ENCODE measurements around the gene PHC3.
A peak's percentile ranks its signal among the peaks of the same experiment; 100 is the strongest.

The PHC3 gene

DNA sequence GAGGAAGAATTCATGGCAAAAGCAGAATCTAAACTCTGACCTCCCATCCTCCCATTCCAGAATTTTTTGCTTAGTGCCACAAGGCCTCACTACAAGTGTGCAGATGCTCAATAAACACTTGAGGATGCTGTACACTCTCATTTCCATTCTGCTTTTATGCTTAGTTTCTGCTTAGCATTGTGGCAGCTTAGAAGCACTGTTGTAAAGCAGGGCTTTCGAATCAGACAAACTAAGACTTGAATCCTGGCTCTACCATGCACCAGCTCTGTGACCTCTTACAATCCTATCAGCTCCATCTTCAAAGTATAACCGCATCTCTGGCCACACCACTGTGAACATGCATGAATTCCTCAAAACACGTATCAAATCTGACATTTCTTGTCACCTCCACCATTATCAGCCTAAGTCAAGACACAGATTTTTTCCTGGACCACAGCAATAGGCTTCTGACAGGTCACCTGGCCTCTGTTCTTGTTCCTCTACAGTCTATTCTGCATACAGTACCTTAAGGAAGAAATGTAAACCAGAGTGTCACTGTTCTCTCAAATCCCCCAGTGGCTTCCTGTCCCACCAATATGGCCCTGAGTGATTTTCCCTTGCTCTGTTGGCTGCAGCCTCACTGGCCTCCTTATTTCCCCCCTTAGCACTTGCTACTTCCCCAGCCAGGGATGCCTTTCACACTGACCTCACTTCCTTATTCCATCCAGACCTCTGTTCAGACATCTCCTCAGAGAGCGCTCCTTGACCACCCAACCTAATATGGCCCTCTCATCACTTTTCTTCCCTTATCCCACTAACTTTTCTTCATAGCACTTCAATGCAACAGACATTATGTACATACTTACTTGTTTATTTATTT lies 8.1 kb upstream of the PHC3 start:
- DNase-seq (ENCODE audit: low read depth in 2 of 2), result no peak

DNA sequence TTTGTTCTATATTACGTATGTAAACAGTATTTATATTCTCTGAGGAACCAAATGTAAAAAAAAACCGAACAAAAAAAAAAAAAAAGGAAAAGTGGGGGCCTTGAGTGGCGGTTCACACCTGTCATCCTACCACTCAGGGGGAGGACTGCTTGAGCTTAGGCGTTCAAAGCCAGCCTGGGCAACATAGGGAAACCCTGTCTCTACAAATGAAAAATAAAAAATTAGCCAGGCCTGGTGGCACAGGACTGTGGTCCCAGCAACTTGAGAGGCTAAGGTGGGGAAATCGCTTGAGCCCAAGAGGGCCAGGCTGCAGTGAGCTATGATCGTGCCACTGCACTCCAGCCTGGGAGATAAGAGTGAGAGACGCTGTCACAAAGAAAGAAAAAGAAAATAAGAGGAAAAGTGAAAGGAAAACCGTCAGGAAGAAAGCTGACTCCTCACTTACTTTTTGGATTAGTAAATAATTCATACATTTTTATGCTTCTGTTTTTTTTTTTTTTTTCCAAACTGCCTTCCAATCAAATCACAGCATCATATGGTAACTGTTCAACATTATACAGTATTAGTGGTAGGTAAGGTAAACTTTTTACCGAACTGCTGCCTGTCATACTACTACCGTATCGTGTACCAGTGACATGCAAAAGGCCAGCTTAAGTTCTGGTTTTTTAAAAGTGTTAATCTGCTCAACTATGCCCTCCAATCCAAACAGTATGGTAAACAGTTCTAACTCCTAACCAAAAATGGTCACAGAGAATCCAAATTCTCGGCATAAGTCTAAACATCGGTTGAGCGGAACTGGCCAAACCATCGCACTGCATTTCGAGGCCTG lies 1.2 kb downstream of the PHC3 start:
- DNase-seq (ENCODE audit: low read depth in 2 of 2), result no peak

DNA sequence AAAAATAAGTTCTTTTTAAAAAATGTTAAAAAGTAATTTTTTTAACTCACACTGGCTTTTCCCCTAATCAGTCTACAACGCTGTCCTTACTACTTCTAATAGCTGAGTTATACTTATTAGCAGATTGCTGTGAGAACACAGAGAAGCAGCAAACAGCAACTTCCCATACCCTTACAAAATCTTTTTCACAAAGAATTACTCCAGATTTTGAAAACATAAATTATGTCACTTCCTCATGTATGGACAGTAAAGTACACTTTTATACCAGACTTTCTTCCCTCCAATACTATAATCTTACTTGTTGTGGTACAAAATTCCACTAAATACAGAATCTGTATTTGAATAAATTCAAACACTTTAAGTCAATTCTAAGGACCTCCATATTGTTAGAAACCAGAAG lies 2.1 kb downstream of the PHC3 start:
- DNase-seq (ENCODE audit: low read depth in 2 of 2), result no peak

DNA sequence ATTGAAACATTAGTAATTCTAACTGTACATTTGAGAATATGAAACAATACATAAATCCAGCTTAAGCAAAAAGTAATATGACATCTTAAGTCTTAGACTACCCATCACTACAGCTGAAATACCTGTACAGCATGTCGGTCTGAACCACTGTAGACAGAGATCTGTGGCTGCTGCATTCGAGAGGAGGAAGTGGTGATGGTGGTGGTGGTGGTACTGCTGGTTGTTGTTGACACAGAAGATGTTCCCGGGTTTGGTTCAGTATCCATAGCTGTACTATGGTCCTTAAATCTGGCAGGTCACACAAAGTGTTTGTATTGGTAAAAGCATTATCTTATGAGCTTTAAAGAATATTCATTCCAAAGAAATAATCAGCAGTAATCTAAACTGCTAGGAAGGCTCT lies 2.9 kb downstream of the PHC3 start:
- peak; percentile 14 to 30 for DNase-seq (ENCODE audit: low read depth in 2 of 2)

DNA sequence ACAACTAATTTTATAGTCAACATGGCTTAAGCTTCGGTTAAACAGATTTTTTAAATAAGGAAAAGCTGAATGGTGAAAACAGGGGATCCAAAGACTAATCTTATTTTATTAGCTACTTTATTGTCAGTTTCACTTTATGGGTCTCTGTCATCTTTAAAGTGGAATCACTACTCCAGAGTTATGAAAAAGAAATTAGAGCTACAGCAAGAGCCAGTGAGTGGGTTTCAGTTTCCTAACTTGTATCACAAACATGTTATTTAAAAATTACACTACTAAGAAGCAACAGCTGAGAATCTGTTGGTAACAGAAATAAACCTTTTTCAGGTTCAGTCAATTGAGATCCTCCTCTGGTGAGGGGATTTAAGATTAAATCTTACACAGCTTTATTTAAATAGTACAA lies 10.0 kb downstream of the PHC3 start:
- no peak for DNase-seq (ENCODE audit: low read depth in 2 of 2)

DNA sequence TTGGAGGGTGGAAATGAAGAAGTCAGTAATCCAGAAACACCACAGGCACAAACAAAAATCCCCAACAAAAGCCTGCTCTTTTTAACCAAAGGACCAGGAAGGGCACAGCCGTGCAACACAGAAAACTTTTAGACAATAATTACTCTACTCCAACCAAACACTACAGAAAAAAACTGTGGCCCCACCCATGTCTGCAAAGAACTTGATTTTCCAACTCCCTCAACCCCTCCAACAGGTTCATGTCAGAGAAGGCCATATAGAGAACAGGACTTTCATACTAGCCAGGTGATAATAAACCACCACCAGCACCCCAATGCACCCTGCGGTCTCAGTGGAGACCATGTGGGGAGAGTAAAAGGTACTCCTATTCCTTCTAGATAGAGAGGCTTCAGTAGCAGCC lies 16.8 kb downstream of the PHC3 start:
- DNase-seq (ENCODE audit: low read depth in 2 of 2), result no peak

DNA sequence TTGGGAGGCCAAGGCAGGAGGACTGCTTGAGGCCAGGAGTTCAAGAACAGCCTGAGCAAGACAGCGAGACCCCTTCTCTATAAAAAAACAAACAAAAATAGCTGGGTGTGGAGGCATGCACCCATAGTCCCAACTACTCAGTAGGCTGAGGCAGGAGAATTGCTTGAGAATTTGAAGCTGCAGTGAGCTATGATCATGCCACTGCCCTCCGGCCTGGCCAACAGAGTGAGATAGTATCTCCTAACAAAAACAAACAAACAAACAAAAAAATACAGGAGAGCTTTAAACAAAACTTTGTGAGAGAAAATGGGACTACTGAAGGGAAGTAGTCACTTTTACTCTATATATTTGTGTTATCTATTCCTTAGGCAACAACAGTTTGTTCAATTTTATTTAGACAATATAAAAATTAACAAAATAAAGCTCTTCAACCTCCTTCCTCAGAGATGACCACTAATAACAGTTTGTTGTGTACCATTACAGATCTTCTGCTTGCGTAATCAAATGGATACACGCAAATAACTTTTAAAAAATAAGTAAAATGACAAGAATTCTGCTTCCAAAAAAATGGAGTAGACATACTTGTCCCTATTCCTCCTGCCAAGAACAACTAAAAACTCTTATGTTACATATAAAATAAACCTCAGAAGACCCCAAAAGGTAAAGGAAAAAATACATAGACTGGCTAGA lies 17.4 kb downstream of the PHC3 start:
- no peak for DNase-seq (ENCODE audit: low read depth in 2 of 2)

DNA sequence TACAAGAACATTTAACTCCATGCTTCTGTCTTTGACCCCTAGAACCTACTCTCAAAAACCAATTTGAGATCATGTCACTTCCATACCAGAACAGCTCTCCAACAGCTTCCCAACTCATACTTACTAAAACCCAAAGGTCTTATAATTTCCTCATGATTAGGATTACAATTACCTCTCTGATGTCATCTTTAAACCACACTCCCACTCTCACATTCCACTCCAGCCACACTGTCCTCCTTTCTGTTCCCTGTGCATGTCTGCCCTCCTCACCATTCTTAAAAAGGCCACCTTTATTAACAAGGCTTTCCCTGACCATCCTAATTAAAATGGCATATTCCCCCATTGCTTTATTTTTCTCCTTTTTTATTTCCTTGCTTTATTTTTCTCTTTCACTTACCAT lies 18.9 kb downstream of the PHC3 start:
- DNase-seq (ENCODE audit: low read depth in 2 of 2), result no peak

DNA sequence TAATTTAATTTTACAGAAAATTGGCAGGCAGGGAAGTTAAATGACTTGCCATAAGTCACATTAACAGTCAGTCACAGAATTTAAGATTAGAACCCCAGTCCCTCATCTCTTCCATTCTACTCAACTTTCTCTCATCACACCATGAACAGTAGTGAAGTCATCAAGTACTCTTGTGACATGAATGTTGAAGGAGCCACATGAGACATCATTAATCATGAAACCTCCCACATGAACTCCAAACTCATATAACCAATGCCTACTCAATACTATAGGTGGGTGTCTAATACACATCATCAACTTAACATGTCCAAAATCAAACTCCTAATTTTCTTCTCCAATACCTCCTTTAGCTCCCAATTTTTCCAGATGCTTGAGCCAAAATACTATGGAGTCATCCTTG lies 19.5 kb downstream of the PHC3 start:
- no peak for DNase-seq (ENCODE audit: low read depth in 2 of 2)

DNA sequence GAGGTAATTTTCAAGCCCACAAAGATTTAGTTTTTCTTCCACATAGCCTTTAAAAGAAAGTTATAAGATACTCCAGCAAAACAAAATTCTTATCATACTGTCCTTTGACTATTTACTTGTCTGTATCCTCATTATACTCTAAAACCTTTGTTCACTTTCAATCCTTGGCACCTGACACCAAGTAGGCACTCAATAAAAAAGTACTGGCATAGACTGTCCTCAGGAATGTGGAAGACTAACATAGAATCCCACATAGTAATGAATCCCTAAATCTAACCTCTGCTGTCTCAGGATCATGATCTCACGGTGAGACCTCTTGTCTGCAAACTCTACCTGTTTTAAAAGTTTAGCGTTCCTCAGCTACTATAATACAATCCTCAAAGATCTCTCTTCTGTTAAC lies 21.6 kb downstream of the PHC3 start:
- DNase-seq (ENCODE audit: low read depth in 2 of 2), result no peak

DNA sequence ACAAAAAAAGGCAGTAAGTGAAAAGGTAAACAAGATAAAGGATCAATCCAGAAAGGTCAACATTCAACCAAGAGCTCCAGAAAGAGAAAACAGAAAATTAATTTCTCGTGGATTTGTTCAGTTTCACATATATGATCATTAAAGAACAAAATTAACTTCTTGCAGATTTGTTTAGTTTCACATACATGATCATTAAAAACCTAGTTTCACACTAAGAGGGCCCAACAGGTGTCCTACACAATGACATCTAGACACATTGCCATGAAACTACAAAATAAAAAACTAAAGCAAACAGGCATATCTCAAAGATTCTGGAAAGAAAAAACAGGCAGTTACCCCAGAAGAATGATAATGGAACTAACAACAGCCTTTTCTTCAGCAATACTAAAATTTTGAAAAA lies 22.1 kb downstream of the PHC3 start:
- no peak for DNase-seq (ENCODE audit: low read depth in 2 of 2)

DNA sequence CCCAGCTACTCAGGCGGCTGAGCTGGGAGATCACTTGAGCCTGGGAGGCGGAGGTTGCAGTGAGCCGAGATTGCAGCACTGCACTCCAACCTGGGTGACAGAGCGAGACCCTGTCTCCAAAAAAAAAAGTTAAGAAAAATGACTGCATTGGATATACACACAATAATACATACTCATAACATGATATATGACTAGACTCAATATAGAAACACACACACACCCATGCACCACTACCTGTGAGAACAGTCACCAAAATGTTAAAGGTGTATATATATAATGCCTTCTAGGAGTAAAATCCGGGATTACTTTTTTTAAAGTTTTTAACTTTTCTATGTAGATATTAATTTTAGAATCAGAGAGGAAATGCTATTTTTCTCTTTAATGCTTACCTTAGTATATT lies 25.9 kb downstream of the PHC3 start:
- no peak for DNase-seq (ENCODE audit: low read depth in 2 of 2)

DNA sequence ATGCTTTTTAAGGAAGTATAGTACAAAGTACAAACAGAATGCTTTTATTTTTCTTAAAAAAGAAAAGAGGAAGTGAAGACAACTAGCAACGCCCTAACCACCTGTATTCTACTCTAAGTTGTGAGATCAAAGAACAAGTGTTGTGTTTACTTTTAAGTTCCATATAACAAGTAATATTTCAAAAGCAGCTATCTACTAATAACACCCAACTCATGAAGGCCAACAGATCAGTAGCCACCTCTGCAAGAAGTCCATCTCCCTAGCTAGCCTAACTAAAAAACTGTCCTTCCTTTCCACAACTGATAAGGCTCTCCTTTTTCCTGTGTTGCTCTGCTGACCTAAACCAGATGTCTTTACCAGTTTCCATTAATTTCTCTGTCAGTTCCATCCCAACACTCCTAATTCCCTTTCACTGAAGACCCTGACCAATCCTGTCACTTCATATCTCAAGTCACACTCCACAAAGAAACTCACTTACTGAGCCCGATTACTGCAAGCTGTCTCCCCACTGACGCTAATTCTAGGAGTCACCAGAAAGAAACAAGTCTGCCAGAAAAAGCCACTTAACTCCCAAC lies 26.9 kb downstream of the PHC3 start:
- DNase-seq (ENCODE audit: low read depth in 2 of 2), result no peak

DNA sequence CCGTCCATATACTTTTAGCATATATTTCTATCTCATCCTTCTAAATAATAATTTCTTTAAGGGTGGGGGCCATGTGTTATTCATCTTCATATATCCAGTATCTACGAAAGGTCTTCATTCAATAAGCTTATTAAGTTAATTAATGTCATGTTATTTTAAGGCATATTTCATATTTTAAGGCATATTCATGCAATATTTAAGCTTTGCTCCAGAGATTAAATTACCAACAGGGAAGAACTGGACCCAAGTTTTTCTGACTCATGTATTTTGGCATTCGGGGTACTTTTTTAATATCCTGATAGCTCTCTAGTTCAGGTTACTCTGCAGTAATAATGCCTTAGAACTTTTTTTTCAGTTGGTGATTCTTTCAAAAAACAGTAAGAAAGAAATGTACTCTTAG lies 27.4 kb downstream of the PHC3 start:
- no peak for DNase-seq (ENCODE audit: low read depth in 2 of 2)

DNA sequence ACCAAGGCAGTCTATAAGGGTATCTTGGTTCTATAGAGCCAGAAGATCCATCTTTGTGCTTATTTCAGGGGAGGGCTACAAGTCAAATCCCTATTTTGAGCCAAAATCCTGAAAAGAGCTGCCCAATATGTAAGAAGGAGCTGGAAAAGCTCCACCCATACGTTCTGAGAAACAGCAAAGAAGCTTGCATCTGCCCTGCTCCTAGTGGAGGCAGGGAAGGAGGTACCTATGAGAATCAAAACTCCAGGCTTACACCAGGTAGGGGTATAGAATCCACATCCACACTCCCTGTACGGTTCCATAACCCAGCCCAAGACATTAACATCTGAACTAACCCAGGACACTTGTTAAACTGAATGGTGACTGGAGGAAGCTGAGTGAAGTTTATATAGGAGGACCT lies 30.0 kb downstream of the PHC3 start:
- no peak for DNase-seq (ENCODE audit: low read depth in 2 of 2)

DNA sequence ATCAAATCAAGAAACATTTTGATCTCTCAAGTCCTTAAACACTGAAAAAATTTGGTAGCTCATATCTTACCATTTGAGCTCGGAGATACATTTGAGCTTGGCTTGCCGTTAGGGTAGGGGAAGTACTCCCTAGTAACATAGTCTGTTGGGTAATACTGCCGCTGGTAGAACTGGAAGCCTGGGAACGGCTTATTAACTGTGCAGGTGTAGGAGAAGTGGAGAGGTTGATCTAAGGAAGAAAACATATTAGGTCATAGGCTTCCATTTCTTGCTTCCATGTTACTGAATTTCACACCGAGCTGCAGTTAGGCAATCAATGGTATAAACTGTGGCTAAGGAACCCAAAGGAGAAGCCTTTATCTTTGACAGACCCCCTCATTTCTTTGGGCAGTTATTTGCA lies 32.5 kb downstream of the PHC3 start:
- no peak for DNase-seq (ENCODE audit: low read depth in 2 of 2)

DNA sequence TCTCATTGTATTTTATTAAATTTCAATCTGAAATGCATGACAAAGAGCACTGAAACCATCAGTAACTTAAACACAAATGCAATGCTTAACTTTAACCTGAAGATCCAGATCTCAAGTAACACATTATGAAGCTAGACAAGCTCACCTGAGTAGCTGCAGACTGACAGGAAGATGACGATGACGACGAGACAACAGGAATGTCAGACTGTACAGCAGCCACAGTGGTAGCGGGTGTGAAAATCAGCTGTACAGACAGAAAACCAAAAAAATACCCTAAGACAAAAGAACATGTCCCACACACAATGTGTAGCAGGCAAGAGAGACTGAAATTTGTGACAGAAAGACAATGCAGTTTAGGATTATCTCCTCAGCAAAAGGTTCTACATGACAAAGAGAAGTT lies 36.3 kb downstream of the PHC3 start:
- DNase-seq (ENCODE audit: low read depth in 2 of 2), result no peak

DNA sequence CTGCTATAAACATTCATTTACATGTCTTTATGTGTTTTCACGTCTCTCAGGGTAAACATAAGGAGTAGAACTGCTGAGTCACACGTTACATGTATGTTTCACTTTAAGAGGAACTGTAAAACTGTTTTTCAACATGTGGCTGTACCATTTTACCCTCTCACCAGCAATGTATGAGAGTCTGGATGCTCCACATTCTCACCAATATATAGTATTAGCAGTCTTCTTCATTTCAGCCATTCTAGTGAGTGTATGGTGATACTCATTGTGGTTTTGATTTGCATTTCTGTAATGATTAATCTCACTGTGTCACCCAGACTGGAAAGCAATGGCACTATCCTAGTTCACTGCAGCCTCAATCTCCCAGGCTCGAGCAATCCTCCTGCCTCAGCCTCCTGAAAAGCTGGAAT lies 37.1 kb downstream of the PHC3 start:
- no peak for DNase-seq (ENCODE audit: low read depth in 2 of 2)

DNA sequence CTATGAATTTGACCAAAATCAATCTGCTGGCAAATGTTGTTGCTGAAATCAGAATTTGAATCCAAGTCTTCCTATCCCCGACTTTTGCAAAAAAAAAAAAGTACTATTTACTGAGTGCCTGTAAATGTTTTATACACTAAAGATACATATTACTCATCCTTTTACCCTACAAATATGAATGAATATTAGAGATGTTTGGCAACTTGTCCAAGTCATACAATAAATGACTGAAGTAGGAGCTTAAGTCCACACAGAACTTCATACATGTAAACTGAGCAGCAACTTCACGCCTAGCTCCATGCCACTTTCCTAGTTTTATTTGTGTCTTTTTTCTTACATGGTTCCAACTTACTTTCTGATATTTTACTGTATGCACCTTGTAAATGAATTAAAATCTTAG lies 39.2 kb downstream of the PHC3 start:
- no peak for DNase-seq (ENCODE audit: low read depth in 2 of 2)

DNA sequence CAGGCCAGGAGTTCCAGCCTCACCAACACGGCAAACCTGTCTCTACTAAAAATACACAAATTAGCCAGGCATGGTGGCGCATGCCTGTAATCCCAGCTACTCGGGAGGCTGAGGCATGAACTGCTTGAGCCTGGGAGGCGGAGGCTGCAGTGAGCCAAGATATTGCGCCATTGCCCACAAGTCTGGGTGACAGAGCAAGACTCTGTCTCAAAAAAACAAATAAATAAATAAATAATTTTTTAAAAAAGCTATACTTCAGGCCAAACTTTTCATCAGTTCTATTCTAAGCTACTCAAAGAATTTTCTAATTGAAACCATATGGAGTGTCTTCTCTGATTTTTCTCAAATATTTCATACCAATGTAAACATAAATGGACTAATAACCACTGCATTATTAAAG lies 43.5 kb downstream of the PHC3 start:
- no peak for DNase-seq (ENCODE audit: low read depth in 2 of 2)

DNA sequence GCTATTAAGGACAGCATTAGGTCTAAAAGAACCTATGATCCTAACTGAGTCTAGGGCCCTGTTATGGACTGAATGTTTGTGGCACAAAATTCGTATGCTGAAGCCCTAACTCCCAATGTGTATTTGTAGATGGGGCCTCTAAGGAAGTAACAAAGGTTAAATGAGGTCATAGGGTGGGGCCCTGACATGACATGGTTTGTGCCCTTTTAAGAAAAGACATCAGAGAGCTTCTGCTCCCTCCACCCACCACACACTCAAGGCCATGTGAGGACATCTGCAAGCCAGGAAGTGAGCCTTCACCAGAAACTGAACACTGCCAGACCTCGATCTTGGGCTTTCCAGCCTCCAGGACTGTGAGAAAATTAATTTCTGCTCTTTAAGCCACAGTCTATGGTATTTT lies 49.2 kb downstream of the PHC3 start:
- no peak for DNase-seq (ENCODE audit: low read depth in 2 of 2)

DNA sequence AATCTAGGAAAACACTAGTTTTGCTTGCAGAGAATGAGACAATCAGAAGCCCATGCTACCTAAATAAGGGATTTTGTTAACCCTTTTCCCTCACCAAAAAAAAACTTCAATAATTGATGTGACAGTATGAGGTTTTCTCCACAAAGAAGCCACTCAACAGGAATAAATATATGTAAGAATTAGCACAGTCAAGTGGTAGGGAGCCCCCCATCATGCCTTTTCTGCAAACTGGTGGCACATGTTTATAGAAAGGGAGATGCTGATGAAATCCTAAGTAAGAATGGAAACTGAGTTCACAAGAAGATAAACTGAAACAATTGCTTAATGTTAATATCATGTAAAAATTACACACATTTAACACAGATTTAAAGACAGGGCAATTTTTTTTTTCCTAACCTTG lies 51.0 kb downstream of the PHC3 start:
- DNase-seq (ENCODE audit: low read depth in 2 of 2), result no peak

Data from stimulated activated CD8-positive, alpha-beta memory T cell treated with anti-CD3 and anti-CD28 coated beads, Interleukin-7, amount 100 ng/mL, for 4 hours (primary cell).